ACC112 (cell line): ENCODE data around the gene HORMAD2.

ENCODE experiments used
- H2AFZ ChIP-seq: fragments of 200-600 bp; sonication (generic); one replicate; pipeline ENCODE4 v1.6.0; 2017; ENCODE audit warnings: antibody characterized with exemption, low read length; ENCODE audit not compliant: unreplicated experiment
- H3K27ac ChIP-seq: fragments of 200-600 bp; sonication (generic); 2 replicates; pipeline ENCODE4 v1.5.1; 2014; ENCODE audit warnings: low read depth, mild to moderate bottlenecking, antibody characterized with exemption, low read length, moderate library complexity
- H3K27me3 ChIP-seq: fragments of 200-600 bp; sonication (generic); 2 replicates; pipeline ENCODE4 v1.6.1; 2014; ENCODE audit warnings: mild to moderate bottlenecking, antibody characterized with exemption, low read length, moderate library complexity, mixed read lengths; ENCODE audit not compliant: insufficient read depth
- H3K36me3 ChIP-seq: fragments of 200-600 bp; sonication (generic); 2 replicates; pipeline ENCODE4 v1.6.1; 2016; ENCODE audit warnings: mild to moderate bottlenecking, antibody characterized with exemption, low read length, moderate library complexity, mixed read lengths; ENCODE audit not compliant: insufficient read depth
- H3K4me1 ChIP-seq: fragments of 200-600 bp; sonication (generic); one replicate; pipeline ENCODE4 v1.6.1; 2016; ENCODE audit warnings: low read length, mixed read lengths; ENCODE audit not compliant: insufficient read depth, unreplicated experiment, control insufficient read depth
- H3K4me3 ChIP-seq: fragments of 200-600 bp; sonication (generic); 2 replicates; pipeline ENCODE4 v1.5.1; 2014; ENCODE audit warnings: mild to moderate bottlenecking, low read depth, low read length
- H3K79me2 ChIP-seq: fragments of 200-600 bp; sonication (generic); one replicate; pipeline ENCODE4 v1.6.0; 2016; ENCODE audit warnings: low read length; ENCODE audit not compliant: control insufficient read depth, unreplicated experiment, insufficient read depth

Gene HORMAD2

GRCh38 chr22:30079952-30080533 is at the start of gene HORMAD2:
HORMAD2 (plus strand) TSS chr22:30080464; CDS start chr22:30093953, 13,489 bp downstream.
- H2AFZ ChIP-seq, result no peak within 1 kb of the TSS
- peaks cover 11% of the 10 kb centered on the region for H3K27me3 ChIP-seq
- no peak within 1 kb of the TSS for H3K4me3 ChIP-seq
- H3K79me2 ChIP-seq, result no peaks in the 10 kb centered on the region
- no peaks in the 10 kb centered on the region for H3K4me1 ChIP-seq
- H3K27ac ChIP-seq, result no peak within 1 kb of the TSS
- no peaks in the 10 kb centered on the region for H3K36me3 ChIP-seq

- H3K27me3 ChIP-seq, result no peaks in the 10 kb centered on the region
These were observed 48.9 kb upstream of the HORMAD2 start for GRCh38 chr22:30031328-30031727.

GRCh38 chr22:30031764-30032455 is 48.4 kb upstream of the HORMAD2 start:
- H3K27me3 ChIP-seq, result no peaks in the 10 kb centered on the region
- no peak overlapping the region for H3K27ac ChIP-seq
- peaks cover 4% of the 10 kb centered on the region for H3K4me1 ChIP-seq
- no peaks in the 10 kb centered on the region for H3K79me2 ChIP-seq
- H2AFZ ChIP-seq, result no peak overlapping the region
- no peaks in the 10 kb centered on the region for H3K36me3 ChIP-seq
- no peak overlapping the region for H3K4me3 ChIP-seq

More at GRCh38 chr22:30031328-30031727, 48.9 kb upstream of the HORMAD2 start:
- Histone ChIP-seq H3K4me1 (peaks cover 1% of the 10 kb centered on the region), H3K27ac (no peak overlapping the region), H3K36me3 (no peaks in the 10 kb centered on the region), H3K4me3 (no peak overlapping the region), H3K79me2 (no peaks in the 10 kb centered on the region), H2AFZ (no peak overlapping the region)

GRCh38 chr22:30033137-30033536 is 47.1 kb upstream of the HORMAD2 start:
- Histone ChIP-seq H3K36me3 (no peaks in the 10 kb centered on the region), H3K27ac (no peak overlapping the region), H3K27me3 (no peaks in the 10 kb centered on the region), H2AFZ (no peak overlapping the region), H3K79me2 (no peaks in the 10 kb centered on the region), H3K4me1 (peaks cover 8% of the 10 kb centered on the region), H3K4me3 (no peak overlapping the region)

- Histone ChIP-seq H3K79me2 (no peaks in the 10 kb centered on the region), H3K4me1 (peaks cover 16% of the 10 kb centered on the region), H3K27ac (no peak overlapping the region), H3K27me3 (no peaks in the 10 kb centered on the region), H3K36me3 (no peaks in the 10 kb centered on the region), H3K4me3 (no peak overlapping the region), H2AFZ (no peak overlapping the region)
These were observed 46.4 kb upstream of the HORMAD2 start for GRCh38 chr22:30033901-30034300.

- Histone ChIP-seq H2AFZ (no peak overlapping the region), H3K27me3 (no peaks in the 10 kb centered on the region), H3K27ac (no peak overlapping the region), H3K79me2 (no peaks in the 10 kb centered on the region), H3K4me3 (no peak overlapping the region), H3K4me1 (peaks cover 16% of the 10 kb centered on the region), H3K36me3 (no peaks in the 10 kb centered on the region)
These were observed 43.6 kb upstream of the HORMAD2 start for GRCh38 chr22:30036656-30037055.

GRCh38 chr22:30038219-30038618 is 42.0 kb upstream of the HORMAD2 start:
- no peak overlapping the region for H2AFZ ChIP-seq
- H3K79me2 ChIP-seq, result no peaks in the 10 kb centered on the region
- H3K4me3 ChIP-seq, result no peak overlapping the region
- no peaks in the 10 kb centered on the region for H3K27me3 ChIP-seq
- H3K36me3 ChIP-seq, result no peaks in the 10 kb centered on the region
- H3K4me1 ChIP-seq, result peaks cover 16% of the 10 kb centered on the region
- peak overlapping the region; percentile 76 for H3K27ac ChIP-seq

GRCh38 chr22:30040499-30041260 is 39.6 kb upstream of the HORMAD2 start:
- peaks cover 31% of the 10 kb centered on the region for H3K4me1 ChIP-seq
- no peaks in the 10 kb centered on the region for H3K36me3 ChIP-seq
- no peaks in the 10 kb centered on the region for H3K79me2 ChIP-seq
- H3K27ac ChIP-seq, result no peak overlapping the region
- no peak overlapping the region for H3K4me3 ChIP-seq
- H3K27me3 ChIP-seq, result no peaks in the 10 kb centered on the region
- no peak overlapping the region for H2AFZ ChIP-seq

GRCh38 chr22:30041475-30041874 is 38.8 kb upstream of the HORMAD2 start:
- no peaks in the 10 kb centered on the region for H3K27me3 ChIP-seq
- no peak overlapping the region for H3K27ac ChIP-seq
- H2AFZ ChIP-seq, result no peak overlapping the region
- H3K4me1 ChIP-seq, result peaks cover 28% of the 10 kb centered on the region
- no peak overlapping the region for H3K4me3 ChIP-seq
- no peaks in the 10 kb centered on the region for H3K36me3 ChIP-seq
- H3K79me2 ChIP-seq, result no peaks in the 10 kb centered on the region

GRCh38 chr22:30041881-30042280 is 38.4 kb upstream of the HORMAD2 start:
- Histone ChIP-seq H3K36me3 (no peaks in the 10 kb centered on the region), H3K27me3 (no peaks in the 10 kb centered on the region), H3K79me2 (no peaks in the 10 kb centered on the region), H3K4me1 (peaks cover 27% of the 10 kb centered on the region), H3K27ac (no peak overlapping the region), H2AFZ (no peak overlapping the region), H3K4me3 (no peak overlapping the region)
